ENCODE data around the gene DCHS2. TPM values are rescaled to one million over a fixed set of nuclear protein-coding genes. Genes with fewer than 3 reads are reported as not detected.

The DCHS2 gene
- total and polyA plus RNA-seq, 2 experiments from 2014 or later = 0.21 to 7.6 TPM

DNA sequence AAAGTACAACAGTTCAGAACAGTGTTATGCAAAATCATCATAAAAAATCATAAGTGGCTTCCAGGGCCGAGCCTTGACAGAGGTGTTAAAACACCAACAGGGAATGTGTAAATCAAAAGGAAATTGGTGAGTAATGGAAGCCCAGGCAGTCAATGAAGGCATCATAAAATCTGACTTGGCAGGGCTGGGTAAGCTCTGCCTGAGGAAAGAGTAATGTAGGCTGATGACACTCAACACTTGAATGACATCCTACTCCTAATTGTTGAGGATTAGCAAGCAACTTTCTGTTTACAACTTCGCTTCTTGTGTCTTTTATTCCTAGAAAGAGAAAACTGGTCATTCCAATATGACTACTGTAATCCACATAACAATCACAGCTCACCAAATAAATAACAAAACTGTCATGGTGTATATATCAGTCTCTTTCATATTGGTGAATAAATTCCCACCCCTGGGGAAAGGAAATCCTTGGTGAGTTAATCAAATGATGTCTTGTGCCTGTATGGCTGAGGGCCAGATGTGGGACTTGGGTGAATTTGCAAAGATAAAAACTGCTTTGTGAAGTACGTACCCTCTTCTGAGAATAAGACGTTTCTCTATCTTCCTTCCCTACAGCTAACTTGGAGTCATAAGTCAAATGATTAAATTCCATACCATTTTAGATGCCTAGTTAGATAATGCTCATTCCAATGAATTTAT lies 196.8 kb downstream of the DCHS2 start:
- no peaks in the 10 kb centered on the region for H3K36me3 ChIP-seq (ENCODE audit: insufficient read depth)
- no peaks in the 10 kb centered on the region; the same call in 1 of the 2 replicates for H3K9me2 ChIP-seq (ENCODE audit: insufficient read depth)
- H3K4me3 Mint-ChIP-seq = no peak overlapping the region
- no peaks in the 10 kb centered on the region for H3K9me3 Mint-ChIP-seq
- H3K27ac ChIP-seq (ENCODE audit: low read depth) = no peak overlapping the region
- no peaks in the 10 kb centered on the region for H3K4me1 Mint-ChIP-seq
- no peaks in the 10 kb centered on the region for H3K4me1 ChIP-seq (ENCODE audit: insufficient read depth)
- H3K27me3 Mint-ChIP-seq (ENCODE audit: insufficient read depth, low read depth, poor library complexity) = no peaks in the 10 kb centered on the region
- H3K79me2 ChIP-seq (replicated peaks; ENCODE audit: insufficient read depth) = no peaks in the 10 kb centered on the region
- no peak overlapping the region for H3K4me2 ChIP-seq
- DNase-seq (ENCODE audit: low spot score) = no peak
- no peak overlapping the region for H3K27ac Mint-ChIP-seq
- no peak for ATAC-seq
- H3F3A ChIP-seq (replicated peaks; ENCODE audit: low read depth) = no peaks in the 10 kb centered on the region
- H4K20me1 ChIP-seq (replicated peaks; ENCODE audit: insufficient read depth) = no peaks in the 10 kb centered on the region
- H3K4me3 ChIP-seq = no peak overlapping the region
- H2AFZ ChIP-seq = no peak overlapping the region
- no peaks in the 10 kb centered on the region for H3K27me3 ChIP-seq (ENCODE audit: insufficient read depth)
- no peaks in the 10 kb centered on the region for H3K36me3 Mint-ChIP-seq (ENCODE audit: low read depth)
- no peak for TF ChIP-seq NANOG (IDR thresholded peaks at IDR 0.05; ENCODE audit: borderline replicate concordance)

GRCh38 chr4:154293427-154293826 lies 198.2 kb downstream of the DCHS2 start:
- Histone ChIP-seq H2AFZ (no peak overlapping the region), H3K27me3 (ENCODE audit: insufficient read depth) (no peaks in the 10 kb centered on the region), H4K20me1 (replicated peaks; ENCODE audit: insufficient read depth) (no peaks in the 10 kb centered on the region), H3K4me3 (no peak overlapping the region), H3K27ac (ENCODE audit: low read depth) (no peak overlapping the region), H3K9me2 (ENCODE audit: insufficient read depth) (no peaks in the 10 kb centered on the region; the same call in 1 of the 2 replicates), H3K4me1 (ENCODE audit: insufficient read depth) (no peaks in the 10 kb centered on the region), H3K4me2 (no peak overlapping the region), H3K36me3 (ENCODE audit: insufficient read depth) (no peaks in the 10 kb centered on the region), H3K79me2 (replicated peaks; ENCODE audit: insufficient read depth) (no peaks in the 10 kb centered on the region), H3F3A (replicated peaks; ENCODE audit: low read depth) (no peaks in the 10 kb centered on the region)
- Mint-ChIP-seq H3K4me3 (no peak overlapping the region), H3K4me1 (no peaks in the 10 kb centered on the region), H3K9me3 (no peaks in the 10 kb centered on the region), H3K36me3 (ENCODE audit: low read depth) (no peaks in the 10 kb centered on the region), H3K27me3 (ENCODE audit: insufficient read depth, low read depth, poor library complexity) (no peaks in the 10 kb centered on the region), H3K27ac (no peak overlapping the region)
- DNase-seq (ENCODE audit: low spot score) (no peak), ATAC-seq (no peak)
- TF ChIP-seq ZNF331 (CRISPR knock-in tag; IDR thresholded peaks at IDR 0.05; ENCODE audit: low read depth) = no peak
- TF ChIP-seq EZH2 (IDR thresholded peaks at IDR 0.05; ENCODE audit: low read depth, unreplicated experiment) = no peak
- no peak for TF ChIP-seq CREB1 (CRISPR knock-in tag; IDR thresholded peaks at IDR 0.05; ENCODE audit: low read depth)
- TF ChIP-seq, protein P1, sequence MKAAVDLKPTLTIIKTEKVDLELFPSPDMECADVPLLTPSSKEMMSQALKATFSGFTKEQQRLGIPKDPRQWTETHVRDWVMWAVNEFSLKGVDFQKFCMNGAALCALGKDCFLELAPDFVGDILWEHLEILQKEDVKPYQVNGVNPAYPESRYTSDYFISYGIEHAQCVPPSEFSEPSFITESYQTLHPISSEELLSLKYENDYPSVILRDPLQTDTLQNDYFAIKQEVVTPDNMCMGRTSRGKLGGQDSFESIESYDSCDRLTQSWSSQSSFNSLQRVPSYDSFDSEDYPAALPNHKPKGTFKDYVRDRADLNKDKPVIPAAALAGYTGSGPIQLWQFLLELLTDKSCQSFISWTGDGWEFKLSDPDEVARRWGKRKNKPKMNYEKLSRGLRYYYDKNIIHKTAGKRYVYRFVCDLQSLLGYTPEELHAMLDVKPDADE (IDR thresholded peaks at IDR 0.05) = no peak
- no peak for TF ChIP-seq NANOG (IDR thresholded peaks at IDR 0.05; ENCODE audit: borderline replicate concordance)
- no peak for TF ChIP-seq JUNB (IDR thresholded peaks at IDR 0.05; ENCODE audit: unreplicated experiment)
- no peak for TF ChIP-seq POLR2AphosphoS5 (IDR thresholded peaks at IDR 0.05; ENCODE audit: low read depth)
- no peak for TF ChIP-seq ZNF114 (CRISPR knock-in tag; IDR thresholded peaks at IDR 0.05)
- TF ChIP-seq, protein P2, sequence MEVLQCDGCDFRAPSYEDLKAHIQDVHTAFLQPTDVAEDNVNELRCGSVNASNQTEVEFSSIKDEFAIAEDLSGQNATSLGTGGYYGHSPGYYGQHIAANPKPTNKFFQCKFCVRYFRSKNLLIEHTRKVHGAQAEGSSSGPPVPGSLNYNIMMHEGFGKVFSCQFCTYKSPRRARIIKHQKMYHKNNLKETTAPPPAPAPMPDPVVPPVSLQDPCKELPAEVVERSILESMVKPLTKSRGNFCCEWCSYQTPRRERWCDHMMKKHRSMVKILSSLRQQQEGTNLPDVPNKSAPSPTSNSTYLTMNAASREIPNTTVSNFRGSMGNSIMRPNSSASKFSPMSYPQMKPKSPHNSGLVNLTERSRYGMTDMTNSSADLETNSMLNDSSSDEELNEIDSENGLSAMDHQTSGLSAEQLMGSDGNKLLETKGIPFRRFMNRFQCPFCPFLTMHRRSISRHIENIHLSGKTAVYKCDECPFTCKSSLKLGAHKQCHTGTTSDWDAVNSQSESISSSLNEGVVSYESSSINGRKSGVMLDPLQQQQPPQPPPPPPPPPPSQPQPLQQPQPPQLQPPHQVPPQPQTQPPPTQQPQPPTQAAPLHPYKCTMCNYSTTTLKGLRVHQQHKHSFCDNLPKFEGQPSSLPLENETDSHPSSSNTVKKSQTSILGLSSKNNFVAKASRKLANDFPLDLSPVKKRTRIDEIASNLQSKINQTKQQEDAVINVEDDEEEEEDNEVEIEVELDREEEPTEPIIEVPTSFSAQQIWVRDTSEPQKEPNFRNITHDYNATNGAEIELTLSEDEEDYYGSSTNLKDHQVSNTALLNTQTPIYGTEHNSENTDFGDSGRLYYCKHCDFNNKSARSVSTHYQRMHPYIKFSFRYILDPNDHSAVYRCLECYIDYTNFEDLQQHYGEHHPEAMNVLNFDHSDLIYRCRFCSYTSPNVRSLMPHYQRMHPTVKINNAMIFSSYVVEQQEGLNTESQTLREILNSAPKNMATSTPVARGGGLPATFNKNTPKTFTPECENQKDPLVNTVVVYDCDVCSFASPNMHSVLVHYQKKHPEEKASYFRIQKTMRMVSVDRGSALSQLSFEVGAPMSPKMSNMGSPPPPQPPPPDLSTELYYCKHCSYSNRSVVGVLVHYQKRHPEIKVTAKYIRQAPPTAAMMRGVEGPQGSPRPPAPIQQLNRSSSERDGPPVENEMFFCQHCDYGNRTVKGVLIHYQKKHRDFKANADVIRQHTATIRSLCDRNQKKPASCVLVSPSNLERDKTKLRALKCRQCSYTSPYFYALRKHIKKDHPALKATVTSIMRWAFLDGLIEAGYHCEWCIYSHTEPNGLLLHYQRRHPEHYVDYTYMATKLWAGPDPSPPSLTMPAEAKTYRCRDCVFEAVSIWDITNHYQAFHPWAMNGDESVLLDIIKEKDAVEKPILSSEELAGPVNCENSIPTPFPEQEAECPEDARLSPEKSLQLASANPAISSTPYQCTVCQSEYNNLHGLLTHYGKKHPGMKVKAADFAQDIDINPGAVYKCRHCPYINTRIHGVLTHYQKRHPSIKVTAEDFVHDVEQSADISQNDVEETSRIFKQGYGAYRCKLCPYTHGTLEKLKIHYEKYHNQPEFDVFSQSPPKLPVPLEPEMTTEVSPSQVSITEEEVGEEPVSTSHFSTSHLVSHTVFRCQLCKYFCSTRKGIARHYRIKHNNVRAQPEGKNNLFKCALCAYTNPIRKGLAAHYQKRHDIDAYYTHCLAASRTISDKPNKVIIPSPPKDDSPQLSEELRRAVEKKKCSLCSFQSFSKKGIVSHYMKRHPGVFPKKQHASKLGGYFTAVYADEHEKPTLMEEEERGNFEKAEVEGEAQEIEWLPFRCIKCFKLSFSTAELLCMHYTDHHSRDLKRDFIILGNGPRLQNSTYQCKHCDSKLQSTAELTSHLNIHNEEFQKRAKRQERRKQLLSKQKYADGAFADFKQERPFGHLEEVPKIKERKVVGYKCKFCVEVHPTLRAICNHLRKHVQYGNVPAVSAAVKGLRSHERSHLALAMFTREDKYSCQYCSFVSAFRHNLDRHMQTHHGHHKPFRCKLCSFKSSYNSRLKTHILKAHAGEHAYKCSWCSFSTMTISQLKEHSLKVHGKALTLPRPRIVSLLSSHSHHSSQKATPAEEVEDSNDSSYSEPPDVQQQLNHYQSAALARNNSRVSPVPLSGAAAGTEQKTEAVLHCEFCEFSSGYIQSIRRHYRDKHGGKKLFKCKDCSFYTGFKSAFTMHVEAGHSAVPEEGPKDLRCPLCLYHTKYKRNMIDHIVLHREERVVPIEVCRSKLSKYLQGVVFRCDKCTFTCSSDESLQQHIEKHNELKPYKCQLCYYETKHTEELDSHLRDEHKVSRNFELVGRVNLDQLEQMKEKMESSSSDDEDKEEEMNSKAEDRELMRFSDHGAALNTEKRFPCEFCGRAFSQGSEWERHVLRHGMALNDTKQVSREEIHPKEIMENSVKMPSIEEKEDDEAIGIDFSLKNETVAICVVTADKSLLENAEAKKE (CRISPR knock-in tag; IDR thresholded peaks at IDR 0.05) = no peak
- TF ChIP-seq STAT1 (IDR thresholded peaks at IDR 0.05; ENCODE audit: unreplicated experiment) = no peak
- TF ChIP-seq, protein P3, sequence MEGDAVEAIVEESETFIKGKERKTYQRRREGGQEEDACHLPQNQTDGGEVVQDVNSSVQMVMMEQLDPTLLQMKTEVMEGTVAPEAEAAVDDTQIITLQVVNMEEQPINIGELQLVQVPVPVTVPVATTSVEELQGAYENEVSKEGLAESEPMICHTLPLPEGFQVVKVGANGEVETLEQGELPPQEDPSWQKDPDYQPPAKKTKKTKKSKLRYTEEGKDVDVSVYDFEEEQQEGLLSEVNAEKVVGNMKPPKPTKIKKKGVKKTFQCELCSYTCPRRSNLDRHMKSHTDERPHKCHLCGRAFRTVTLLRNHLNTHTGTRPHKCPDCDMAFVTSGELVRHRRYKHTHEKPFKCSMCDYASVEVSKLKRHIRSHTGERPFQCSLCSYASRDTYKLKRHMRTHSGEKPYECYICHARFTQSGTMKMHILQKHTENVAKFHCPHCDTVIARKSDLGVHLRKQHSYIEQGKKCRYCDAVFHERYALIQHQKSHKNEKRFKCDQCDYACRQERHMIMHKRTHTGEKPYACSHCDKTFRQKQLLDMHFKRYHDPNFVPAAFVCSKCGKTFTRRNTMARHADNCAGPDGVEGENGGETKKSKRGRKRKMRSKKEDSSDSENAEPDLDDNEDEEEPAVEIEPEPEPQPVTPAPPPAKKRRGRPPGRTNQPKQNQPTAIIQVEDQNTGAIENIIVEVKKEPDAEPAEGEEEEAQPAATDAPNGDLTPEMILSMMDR (conservative IDR thresholded peaks at IDR 0.05; ENCODE audit: low read depth in 2 of 2) = no peak

Data from GM23338 (cell line).